ENCODE data around the gene GSG1L2.

DNA sequence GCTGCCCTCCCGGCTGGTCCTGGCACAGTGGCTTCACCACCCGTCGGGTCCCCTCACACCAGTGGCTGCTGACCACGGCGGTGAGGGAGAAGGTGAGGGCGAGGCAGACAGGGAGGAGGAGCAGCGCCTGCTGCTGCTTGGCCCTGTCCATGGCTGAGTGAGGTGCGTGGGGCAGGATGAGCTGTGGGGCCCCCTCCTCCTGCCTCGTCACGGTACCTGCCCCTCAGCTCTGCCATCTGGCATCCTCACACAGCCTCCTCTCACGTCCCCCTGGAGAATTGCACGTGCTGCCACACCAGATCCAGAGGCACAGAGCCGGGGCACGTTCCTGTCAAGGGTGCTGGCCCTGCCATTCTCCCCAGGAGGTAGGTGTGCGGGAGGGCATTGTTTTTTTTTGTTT, at the start of gene GSG1L2:
- no peak for TF ChIP-seq ZNF8 (CRISPR knock-in tag; IDR thresholded peaks at IDR 0.05)
- TF ChIP-seq PPARA (CRISPR knock-in tag; IDR thresholded peaks at IDR 0.05; ENCODE audit: borderline replicate concordance), result no peak
- no peak for TF ChIP-seq ZFP30 (CRISPR knock-in tag; IDR thresholded peaks at IDR 0.05)
- TF ChIP-seq ZNF565 (CRISPR knock-in tag; conservative IDR thresholded peaks at IDR 0.05; ENCODE audit: low read depth), result no peak
- TF ChIP-seq CREB5 (CRISPR knock-in tag; IDR thresholded peaks at IDR 0.05; ENCODE audit: low read depth), result no peak
- no peak for TF ChIP-seq ZFP3 (CRISPR knock-in tag; IDR thresholded peaks at IDR 0.05)
- no peak for TF ChIP-seq TSHZ2 (CRISPR knock-in tag; IDR thresholded peaks at IDR 0.05)
- no peak for TF ChIP-seq ARNTL (CRISPR knock-in tag; IDR thresholded peaks at IDR 0.05; ENCODE audit: borderline replicate concordance, low read depth)
- TF ChIP-seq POU6F1 (CRISPR knock-in tag; IDR thresholded peaks at IDR 0.05; ENCODE audit: borderline replicate concordance, low read depth), result no peak
- no peak for TF ChIP-seq OSR1 (CRISPR knock-in tag; IDR thresholded peaks at IDR 0.05)
- no peak for TF ChIP-seq ZNF70 (CRISPR knock-in tag; IDR thresholded peaks at IDR 0.05)
- no peak for TF ChIP-seq RARB (CRISPR knock-in tag; IDR thresholded peaks at IDR 0.05)
- no peak for TF ChIP-seq ZC3H10 (CRISPR knock-in tag; IDR thresholded peaks at IDR 0.05)

Measured in SK-N-SH treated with all-trans-retinoic acid at 6 μM for 48 hours (cell line).